ENCODE measurements around the gene FGGY.

FGGY gene

DNA sequence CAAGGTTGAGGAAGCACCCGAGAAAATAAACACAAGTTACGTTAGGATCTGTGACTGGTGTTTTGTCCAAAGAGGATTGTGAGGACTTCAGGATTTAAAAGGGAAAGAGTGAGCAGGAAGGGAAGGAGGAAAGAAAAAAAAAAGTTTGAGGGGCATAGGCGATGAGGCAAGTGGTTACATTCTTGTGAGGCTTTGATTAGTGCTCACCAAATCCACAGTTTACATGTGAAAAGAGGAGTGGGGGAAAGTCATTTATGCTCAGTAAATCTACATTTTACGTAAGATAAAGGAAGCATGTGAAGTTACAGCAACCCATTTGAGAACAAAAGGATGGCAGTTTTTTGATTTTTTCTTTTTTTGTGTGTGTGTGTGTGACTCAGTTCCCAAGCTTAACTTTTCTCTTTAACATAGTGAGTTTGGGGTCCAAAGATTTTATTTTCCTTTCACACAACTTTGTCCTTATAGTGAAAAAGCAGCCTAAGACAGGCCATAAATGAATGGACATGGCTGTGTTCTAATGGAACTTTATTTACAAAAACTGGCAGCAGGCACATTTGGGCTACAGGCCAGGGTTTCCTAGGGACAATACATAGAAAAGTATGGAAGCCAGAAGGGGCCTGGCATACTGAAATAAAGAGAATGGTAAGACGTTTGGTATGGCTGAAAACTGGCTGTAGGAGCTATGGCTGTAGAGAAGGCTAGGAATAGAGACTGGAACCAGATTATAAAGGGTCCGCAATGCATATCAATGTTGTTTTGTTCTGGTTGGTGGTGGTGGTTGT lies 121.7 kb downstream of the FGGY start:
- DNase-seq: no peak

DNA sequence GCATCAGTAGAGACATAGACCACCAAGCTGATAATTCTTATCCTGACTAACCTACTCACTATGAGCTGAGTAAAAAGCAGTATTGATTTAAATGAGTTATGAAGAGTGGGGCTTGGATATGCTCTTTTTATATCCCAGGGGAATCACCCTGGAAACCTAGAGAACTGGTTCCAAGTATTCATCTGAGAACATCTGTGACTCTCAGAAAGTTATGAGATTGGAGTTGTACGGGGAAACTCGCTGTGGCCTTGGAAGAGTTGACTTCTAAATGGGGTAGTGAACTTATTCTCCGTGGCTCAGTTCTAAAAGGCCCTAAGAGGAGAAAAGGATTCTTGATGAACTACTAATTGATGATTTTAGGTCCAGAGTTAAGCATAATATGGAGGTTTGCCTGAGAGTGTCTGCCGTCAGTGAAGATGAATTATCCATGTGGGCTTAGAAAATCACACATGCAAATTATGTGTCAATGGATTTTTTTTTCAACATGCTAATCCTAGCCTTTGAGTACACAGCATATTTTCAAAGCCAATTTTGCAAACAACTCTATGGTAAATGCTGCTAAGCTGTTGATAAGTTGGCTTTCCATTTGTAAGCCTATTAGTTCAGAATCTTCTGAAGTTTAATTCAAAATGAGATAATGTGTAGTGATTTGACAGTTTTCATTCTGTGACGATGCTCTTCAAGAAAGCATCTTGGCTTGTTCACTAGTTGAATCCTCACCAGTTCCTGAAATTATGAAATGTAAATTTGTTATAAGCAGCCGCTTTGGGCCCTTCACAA lies 122.7 kb downstream of the FGGY start:
- no peak for DNase-seq

DNA sequence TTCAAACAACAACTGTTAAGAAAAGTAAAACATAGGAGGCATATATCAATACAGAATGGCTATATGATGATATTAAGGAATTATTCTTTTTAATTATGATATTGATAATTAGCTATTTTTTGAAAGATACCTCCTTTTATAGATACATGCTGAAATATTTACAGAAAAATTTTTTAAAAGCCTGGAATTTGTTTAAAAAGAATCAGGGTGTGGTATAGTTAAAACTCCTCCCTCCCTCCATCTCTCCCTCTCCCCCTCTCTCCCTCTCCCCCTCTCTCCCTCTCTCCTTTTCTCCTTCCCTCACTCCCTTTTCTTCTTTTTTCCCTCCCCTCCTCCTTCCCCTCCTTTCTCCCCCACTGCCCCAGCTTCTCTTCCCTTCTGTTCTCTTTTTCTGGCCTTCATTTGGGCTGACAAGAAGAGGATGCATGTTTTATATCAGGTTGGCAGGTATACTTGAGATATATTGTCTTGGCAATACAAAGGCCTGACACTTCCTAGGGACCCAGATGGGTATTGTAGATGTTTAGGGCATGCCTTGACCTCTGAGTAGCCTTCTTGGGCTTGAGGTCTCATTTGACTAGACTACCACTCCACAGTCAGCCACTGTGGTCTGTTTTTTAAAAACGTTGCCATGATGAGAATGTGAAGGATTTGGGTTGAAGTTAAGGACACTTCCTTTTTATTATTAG lies 124.5 kb downstream of the FGGY start:
- DNase-seq: no peak

DNA sequence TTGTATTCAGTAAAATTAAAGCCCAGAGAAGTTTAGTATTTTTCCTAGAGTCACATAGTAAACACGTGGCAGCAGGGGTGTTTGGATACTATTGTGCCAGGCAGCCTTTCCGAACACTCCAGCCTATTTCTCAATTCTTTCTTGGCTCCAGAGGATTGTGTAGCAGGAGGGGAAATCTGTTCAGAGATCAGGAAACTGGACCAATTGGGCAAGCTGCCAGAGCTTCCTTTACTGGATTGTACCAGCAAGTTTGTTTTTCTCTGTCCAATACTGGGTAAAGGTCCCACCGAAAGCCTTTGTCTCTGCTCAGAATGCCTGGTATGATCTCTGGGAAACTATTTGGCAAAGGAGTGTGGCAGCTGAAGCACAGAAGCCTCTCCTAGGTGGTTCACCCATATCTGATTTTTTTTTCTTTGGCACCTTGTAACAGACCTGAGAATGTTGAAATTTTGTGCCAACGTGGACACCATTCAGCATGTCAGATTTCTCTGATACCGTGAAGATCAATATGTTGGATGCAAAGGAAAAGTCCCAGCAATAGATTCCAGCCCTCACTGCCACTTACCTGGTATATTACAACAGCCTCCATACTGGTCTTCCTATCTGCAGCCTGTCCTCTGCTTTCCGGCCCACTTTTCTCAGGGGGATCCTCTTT lies 126.2 kb downstream of the FGGY start:
- no peak for DNase-seq

GRCh38 chr1:59427155-59427554 lies 130.3 kb downstream of the FGGY start:
- no peak for DNase-seq

DNA sequence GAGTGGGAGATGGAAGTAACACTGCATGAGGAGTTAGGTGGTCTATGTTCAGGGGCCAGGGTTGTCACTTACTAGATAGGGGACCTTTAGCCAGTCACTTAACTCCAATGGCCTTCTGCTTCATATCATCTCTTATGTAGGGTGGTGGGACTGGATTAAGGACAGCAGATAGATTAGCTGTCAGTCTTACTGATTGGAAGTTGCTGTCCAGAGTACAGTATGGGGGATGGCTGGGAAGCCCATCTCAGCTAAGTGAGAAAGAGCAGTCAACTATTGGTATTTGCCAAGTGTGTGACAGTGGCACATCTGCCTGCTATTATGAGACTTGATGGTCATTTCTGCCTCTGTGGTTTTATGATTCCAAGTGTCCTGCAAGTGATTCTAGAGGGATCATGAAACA lies 130.9 kb downstream of the FGGY start:
- no peak for DNase-seq

- DNase-seq: no peak
Observed at GRCh38 chr1:59428828-59429227, 131.9 kb downstream of the FGGY start.

GRCh38 chr1:59429656-59430055 lies 132.8 kb downstream of the FGGY start:
- DNase-seq: no peak

GRCh38 chr1:59431566-59432294 lies 134.8 kb downstream of the FGGY start:
- no peak for DNase-seq

DNA sequence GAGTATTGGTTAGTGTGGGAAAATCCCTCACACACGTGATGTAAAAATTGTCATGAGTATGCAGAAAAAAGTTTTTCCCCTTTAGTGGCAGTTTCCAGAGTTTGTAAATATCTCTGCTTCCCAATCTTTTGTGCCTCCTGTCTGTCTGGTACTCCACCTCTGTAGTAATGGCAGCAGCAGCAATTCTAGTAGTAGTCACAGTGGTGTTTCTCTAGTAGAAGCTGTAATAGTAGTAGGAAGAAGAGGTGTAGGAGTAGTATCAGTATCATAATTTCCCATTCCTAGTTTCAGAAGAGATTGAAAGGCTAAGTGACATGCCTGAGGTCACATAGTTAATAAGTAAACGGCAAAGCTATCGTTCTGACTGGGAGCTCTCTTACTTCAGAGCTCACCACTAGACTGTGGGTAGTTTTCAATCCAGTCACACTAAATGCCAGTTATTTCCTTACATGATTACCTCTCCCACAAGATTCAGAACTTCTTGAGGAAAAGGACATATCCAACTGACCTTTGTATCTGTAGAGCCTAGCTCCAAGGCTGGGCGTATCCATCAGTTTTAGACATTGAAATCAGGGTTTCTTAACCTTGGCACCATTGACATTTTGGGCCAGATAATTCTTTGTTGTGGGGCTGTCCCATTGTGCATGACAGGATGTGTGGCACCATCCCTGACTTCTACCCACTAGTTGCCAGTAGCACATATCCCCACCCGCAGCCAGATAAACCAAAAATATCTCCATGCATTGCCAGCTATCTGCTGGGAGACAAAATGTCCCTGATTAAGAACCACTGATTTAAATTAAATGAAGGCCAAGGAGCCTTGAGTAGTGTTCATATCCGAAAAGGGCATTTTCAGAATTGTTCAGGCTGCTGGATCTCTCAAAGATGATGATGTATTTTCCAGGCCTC lies 135.9 kb downstream of the FGGY start:
- DNase-seq: peak; percentile 43

DNA sequence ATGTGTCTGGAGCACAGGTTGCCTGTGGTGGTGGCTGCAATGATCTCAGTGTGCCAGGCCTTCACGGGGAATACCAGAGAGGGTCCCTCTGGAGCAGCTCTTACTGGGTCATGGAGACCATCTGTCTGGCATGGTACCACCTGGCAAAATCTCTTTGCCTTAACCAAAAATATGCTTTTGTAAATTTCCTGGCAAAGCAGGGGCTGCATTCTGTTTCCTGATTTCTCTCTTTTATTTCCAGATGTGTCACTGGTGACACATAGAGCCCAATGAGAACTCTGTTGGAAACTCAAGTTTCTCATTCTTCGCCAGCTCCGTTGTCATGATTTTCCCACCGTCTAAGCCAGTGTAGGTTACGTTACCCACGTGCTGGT lies 136.5 kb downstream of the FGGY start:
- no peak for DNase-seq

- no peak for DNase-seq
Observed at GRCh38 chr1:59434336-59434735, 137.4 kb downstream of the FGGY start.

- DNase-seq: no peak
Observed at GRCh38 chr1:59436637-59437036, 139.7 kb downstream of the FGGY start.

- no peak for DNase-seq
Observed at GRCh38 chr1:59438058-59438560, 141.2 kb downstream of the FGGY start.

DNA sequence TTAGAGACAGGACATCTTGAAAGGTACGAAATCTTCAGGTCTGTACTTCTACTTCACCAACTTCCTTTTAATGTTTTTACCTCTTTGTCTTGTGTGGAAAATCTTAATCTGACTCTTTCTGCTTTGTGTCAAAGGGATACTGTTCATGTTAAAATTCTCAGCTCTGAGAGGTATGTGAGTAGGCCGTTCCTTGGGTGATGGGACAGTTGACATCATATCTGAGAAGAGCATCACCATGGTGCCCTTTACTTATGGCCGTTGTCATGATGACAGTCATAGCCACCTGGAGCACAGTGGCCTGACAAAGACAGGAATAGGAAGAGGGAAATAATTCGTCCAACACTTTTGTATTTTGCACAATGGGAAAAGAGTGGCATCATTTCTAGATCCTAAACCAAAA lies 145.6 kb downstream of the FGGY start:
- no peak for DNase-seq

DNA sequence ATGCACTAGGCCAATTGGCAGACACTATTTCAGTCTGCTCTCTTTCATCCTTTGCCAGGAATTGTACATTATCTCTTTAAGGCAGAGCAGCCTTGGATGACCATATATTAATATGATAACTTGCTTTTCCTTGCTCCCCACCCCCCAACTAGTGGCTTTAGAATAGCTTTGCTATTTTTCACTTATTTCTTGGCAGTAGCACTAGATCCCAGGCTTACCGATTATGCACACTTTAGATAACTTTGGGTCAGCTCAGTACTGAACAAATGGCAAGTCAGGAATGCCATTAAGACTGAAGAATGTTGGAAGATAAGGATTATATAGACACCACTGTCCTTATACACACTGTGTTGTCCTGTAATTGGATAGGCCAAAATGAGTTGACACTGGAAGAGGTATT lies 146.4 kb downstream of the FGGY start:
- DNase-seq: no peak

DNA sequence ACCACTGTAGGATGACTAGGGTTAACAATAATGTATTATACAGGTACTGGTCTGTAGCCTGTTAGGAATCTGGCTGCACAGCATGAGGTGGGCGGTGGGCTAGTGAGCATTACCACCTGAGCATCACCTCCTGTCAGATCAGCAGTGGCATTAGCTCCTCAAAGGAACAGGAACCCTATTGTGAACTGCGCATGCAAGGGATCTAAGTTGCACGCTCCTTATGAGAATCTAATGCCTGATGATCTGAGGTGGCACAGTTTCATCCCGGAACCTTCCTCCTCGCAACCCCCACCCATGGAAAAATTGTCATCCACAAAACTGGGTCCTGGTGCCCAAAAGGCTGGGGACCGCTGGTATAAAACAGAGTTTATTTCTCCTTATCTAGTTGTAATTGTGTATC lies 147.6 kb downstream of the FGGY start:
- DNase-seq: no peak

DNA sequence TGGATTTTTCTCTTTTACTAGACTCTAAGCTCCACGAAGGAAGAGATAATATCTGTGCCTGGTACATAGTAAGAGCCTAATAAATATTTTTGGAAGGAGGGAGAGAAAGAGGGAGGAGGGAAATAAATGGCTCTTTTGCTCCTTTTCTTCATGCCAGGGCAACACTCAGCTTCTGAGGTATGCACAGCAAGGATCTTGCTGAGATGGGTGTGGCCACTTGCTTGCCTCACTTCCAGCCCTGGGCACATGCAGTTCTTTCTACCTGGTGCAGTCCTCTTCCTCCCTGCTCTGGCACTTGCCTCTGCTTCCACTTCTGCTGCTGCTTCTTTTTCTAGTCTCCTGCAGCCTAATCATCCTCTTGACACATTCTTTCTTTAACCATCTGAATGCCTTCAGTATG lies 148.1 kb downstream of the FGGY start:
- DNase-seq: no peak

- DNase-seq: no peak
Observed at GRCh38 chr1:59446257-59446901, 149.5 kb downstream of the FGGY start.

DNA sequence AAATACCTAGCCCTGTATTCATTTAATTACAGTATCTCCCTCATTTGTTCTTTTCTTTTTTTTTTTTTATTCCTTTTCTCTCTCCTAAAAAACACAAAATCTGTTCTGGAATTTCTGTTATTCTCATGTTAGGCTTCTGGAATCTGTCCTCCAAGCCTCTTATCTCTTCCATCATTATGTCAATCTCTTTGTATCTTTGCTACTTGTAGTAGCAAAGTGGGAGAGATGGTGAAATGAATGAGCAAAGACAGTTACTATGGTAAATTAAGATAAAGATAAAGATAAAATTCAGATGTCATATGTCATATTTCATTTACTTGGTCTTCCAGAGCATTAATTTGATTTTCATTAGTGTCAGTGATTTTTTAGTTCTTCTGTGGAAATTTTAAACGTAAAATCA lies 155.1 kb downstream of the FGGY start:
- no peak for DNase-seq

DNA sequence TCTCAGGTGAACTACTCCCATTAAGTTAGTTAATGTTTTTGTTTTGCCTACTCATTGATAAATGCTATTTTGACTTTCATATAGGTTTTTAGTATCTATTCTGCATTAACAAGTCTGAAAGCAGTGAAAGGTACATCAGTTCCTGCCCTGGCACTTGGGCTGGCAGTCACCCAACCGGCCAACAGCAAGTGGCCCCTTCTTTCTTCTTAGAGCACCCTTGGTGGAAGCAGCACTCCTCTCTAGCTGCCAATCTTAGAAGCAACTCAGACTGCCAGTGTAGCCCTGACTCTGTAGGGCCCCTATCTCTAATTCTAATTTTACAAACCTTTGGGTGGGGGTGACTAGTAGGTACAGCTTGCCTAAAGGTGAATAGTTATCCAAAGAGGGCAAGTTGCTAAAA lies 155.7 kb downstream of the FGGY start:
- DNase-seq: no peak
